T-cell (primary cell): ENCODE measurements around the gene GRM8. TPM values are rescaled to one million over a fixed set of nuclear protein-coding genes. Genes with fewer than 3 reads are reported as not detected.

Experiments
- ATAC-seq, 4 experiments: fragments of 200-7000 bp in 3 of 4; fragments of 150-1000 bp in 1 of 4; cut with Tn5 transposase; replicated peaks in 1 of 4; 1 replicate in 3 of 4; 2 replicates in 1 of 4; pipeline ENCODE4 v1.10.0; 2021; ENCODE audit warnings: moderate library complexity in 3 of 4, mild to moderate bottlenecking in 2 of 4, moderate number of reproducible peaks in 1 of 4
- CTCF ChIA-PET, 2 donors: fragments of 300-600 bp; sonication (Branson Sonifier 250); formaldehyde crosslinking; loops; one replicate each; lab custom pipeline; 2022; ENCODE audit warnings: antibody characterized with exemption in 2 of 2; lab: Charles Lee
- POLR2A ChIA-PET, 2 donors: fragments of 300-600 bp; sonication (Branson Sonifier 250); formaldehyde crosslinking; loops; one replicate each; lab custom pipeline; 2022; ENCODE audit warnings: antibody characterized with exemption in 2 of 2; lab: Charles Lee
- DNase-seq, 35 experiments: peaks; one replicate each; pipeline versions ENCODE4 v3.0.0 to v3.0.0-alpha.2; 2013 to 2023
- H3K27ac ChIP-seq: one replicate; pipeline ENCODE4 v1.5.1; 2013; ENCODE audit warnings: low read length
- H3K27me3 ChIP-seq, 2 experiments: replicated peaks in 1 of 2; 1 replicate in 1 of 2; 2 replicates in 1 of 2; pipeline versions ENCODE4 v1.6.1 to v1.7.0; 2013; ENCODE audit warnings: low read length in 1 of 2, mixed read lengths in 1 of 2; ENCODE audit not compliant: control insufficient read depth in 2 of 2, insufficient read depth in 2 of 2; ENCODE audit errors: extremely low read depth in 1 of 2
- H3K36me3 ChIP-seq, 2 donors: 1 replicate in 1 of 2; 2 replicates in 1 of 2; pipeline versions ENCODE4 v1.6.1 to v1.7.0; 2013; ENCODE audit warnings: low read length in 1 of 2; ENCODE audit not compliant: control insufficient read depth in 2 of 2, insufficient read depth in 1 of 2; ENCODE audit errors: extremely low read depth in 1 of 2
- H3K4me1 ChIP-seq, 2 experiments: 1 replicate in 1 of 2; 2 replicates in 1 of 2; pipeline versions ENCODE4 v1.6.1 to v1.7.0; 2013; ENCODE audit warnings: low read length in 2 of 2, mixed read lengths in 1 of 2; ENCODE audit not compliant: insufficient read depth in 2 of 2, control insufficient read depth in 1 of 2; ENCODE audit errors: extremely low read depth in 1 of 2
- H3K4me3 ChIP-seq, 2 donors: 1 replicate in 1 of 2; 2 replicates in 1 of 2; pipeline versions ENCODE4 v1.5.1 to v1.7.0; 2013; ENCODE audit warnings: mild to moderate bottlenecking in 2 of 2, low read length in 1 of 2, moderate library complexity in 1 of 2; ENCODE audit not compliant: control insufficient read depth in 1 of 2; ENCODE audit errors: extremely low read depth in 1 of 2
- H3K9me3 ChIP-seq: 2 replicates; pipeline ENCODE4 v1.7.0; 2013
- H3K27ac Mint-ChIP-seq, 2 donors: one replicate each; pipeline ENCODE4 v1.8.0; 2020 to 2021; ENCODE audit warnings: mild to moderate bottlenecking in 2 of 2, mixed read lengths in 2 of 2
- H3K27me3 Mint-ChIP-seq, 2 donors: one replicate each; pipeline ENCODE4 v1.8.0; 2021 to 2022; ENCODE audit warnings: mixed read lengths in 2 of 2
- H3K36me3 Mint-ChIP-seq: one replicate; pipeline ENCODE4 v1.8.0; 2021; ENCODE audit warnings: mixed read lengths
- H3K4me1 Mint-ChIP-seq, 3 donors: one replicate each; pipeline ENCODE4 v1.8.0; 2020 to 2022; ENCODE audit warnings: mixed read lengths in 3 of 3, mild to moderate bottlenecking in 1 of 3
- H3K4me3 Mint-ChIP-seq, 3 donors: one replicate each; pipeline ENCODE4 v1.8.0; 2020 to 2022; ENCODE audit warnings: mild to moderate bottlenecking in 3 of 3, mixed read lengths in 3 of 3, moderate library complexity in 3 of 3
- H3K9me3 Mint-ChIP-seq, 3 donors: one replicate each; pipeline ENCODE4 v1.8.0; 2020 to 2022; ENCODE audit warnings: mixed read lengths in 3 of 3
- WGBS: methylation state at CpG from one replicate; pipeline ENCODE4 v1.1.5; 2013; ENCODE audit warnings: missing lambda C conversion rate; ENCODE audit not compliant: insufficient coverage; 5-methylcytosine and 5-hydroxymethylcytosine counted together
- total RNA-seq, 35 experiments: library from RNA in 6 of 35; stranded (reverse) in 6 of 35; fragments of 120-200 nt in 1 of 35; gene quantifications; one replicate each; pipeline versions ENCODE4 v1.2.1 to v1.2.4 and lab custom pipeline; 2013 to 2026

GRM8 gene
- total RNA-seq, 5 donors from 2014 or later (not counting 1 experiment from before 2014, with no cell fraction given) = not detected

DNA sequence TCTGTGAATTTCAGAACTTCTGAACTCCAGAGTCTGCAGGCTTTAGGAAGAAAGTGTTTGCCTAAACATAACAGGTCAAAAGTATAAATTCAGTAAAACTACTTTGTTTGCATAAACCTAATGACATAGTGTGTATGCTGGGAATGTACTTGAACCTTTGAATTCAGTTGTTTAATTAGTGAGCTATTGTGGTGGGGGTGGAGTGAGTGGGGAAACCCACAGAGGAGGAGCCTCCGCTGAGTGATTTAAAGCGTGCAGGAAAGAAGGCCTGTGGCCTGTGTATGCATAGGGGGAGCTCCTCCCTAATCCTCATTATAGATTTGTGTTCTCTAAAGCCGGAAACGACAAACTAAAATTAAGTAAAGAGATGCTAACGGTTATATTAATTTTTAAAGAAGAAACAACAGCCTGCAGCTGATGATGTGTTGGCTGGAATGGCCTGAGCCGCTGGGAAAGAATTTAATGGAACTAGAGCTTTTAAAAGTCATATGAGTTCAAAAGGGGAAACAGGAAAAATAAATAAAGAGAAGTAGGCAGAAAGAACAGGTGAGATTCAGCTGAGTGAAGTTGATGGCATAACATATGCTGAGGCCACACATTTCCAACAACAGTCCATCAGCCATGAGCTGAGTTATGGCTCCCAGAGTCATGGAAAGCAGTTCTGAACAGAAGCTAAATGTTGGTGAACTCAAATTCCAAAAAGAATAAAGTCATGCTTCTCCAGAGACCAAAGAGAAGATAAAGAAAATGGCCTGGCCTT lies 595.0 kb downstream of the GRM8 start:
- Mint-ChIP-seq H3K4me3 (no peak overlapping the region), H3K9me3 (peaks cover 0 to 4% (median 3%) of the 10 kb centered on the region in 3 donors), H3K27me3 (no peaks in the 10 kb centered on the region), H3K4me1 (no peaks in the 10 kb centered on the region), H3K36me3 (no peaks in the 10 kb centered on the region), H3K27ac (no peak overlapping the region)
- DNase-seq (no peak), ATAC-seq (no peak)
- ChIA-PET POLR2A (no interaction called here), CTCF (no interaction called here)
- H3K4me3 ChIP-seq = no peak overlapping the region
- H3K27me3 ChIP-seq = no peaks in the 10 kb centered on the region
- WGBS = 100% methylated on average over 1 of the region's 6 CpGs
- no peak overlapping the region for H3K27ac ChIP-seq
- H3K4me1 ChIP-seq = no peaks in the 10 kb centered on the region
- no peaks in the 10 kb centered on the region for H3K9me3 ChIP-seq
- H3K36me3 ChIP-seq = no peaks in the 10 kb centered on the region

DNA sequence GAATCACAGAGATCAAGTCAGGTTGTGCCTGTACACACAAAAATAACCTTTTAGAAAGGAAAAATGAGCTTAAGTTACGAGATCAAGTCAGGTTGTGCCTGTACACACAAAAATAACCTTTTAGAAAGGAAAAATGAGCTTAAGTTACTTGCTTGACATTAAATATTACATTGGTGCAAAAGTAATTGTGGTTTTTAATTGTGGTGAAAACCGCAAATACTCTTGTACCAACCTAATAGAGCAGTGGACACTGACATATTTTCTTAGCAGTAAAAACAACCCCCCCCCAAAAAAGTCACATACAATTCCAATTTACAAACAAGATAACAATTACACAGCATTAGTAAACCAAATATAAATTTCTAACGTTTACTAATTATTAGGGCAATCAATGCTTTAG lies 595.6 kb downstream of the GRM8 start:
- H3K27ac ChIP-seq = no peak overlapping the region
- ATAC-seq (no peak), DNase-seq (no peak)
- ChIA-PET POLR2A (no interaction called here), CTCF (no interaction called here)
- H3K4me3 ChIP-seq = no peak overlapping the region
- WGBS = no CpG with 5 or more reads among the region's 3 CpGs
- H3K27me3 Mint-ChIP-seq = no peaks in the 10 kb centered on the region
- no peaks in the 10 kb centered on the region for H3K36me3 Mint-ChIP-seq
- H3K27me3 ChIP-seq = no peaks in the 10 kb centered on the region
- no peak overlapping the region for H3K4me3 Mint-ChIP-seq
- peaks cover 0 to 2% (median under 1%) of the 10 kb centered on the region in 3 donors for H3K9me3 Mint-ChIP-seq
- H3K9me3 ChIP-seq = no peaks in the 10 kb centered on the region
- H3K27ac Mint-ChIP-seq = no peak overlapping the region
- no peaks in the 10 kb centered on the region for H3K36me3 ChIP-seq
- no peaks in the 10 kb centered on the region for H3K4me1 ChIP-seq
- no peaks in the 10 kb centered on the region for H3K4me1 Mint-ChIP-seq

DNA sequence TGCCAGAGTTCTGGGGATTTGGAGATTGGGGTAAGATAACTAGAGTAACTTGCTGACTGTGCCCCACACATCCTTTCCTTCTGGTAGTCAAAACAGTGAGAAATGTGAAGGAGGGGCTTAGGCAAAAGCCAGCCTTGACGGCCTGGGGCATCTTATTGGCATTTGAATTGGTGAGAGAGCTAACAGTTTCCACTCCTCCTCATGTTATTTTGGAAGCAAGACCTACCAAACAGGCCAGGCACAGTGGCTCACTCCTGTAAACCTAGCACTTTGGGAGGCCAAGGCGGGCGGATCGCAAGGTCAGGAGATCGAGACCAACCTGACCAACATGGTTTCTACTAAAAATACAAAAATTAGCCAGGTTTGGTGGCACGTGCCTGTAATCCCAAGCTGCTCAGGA lies 596.6 kb downstream of the GRM8 start:
- no peaks in the 10 kb centered on the region for H3K36me3 ChIP-seq
- WGBS = 70% methylated on average over 2 of the region's 6 CpGs
- no peaks in the 10 kb centered on the region for H3K9me3 Mint-ChIP-seq

DNA sequence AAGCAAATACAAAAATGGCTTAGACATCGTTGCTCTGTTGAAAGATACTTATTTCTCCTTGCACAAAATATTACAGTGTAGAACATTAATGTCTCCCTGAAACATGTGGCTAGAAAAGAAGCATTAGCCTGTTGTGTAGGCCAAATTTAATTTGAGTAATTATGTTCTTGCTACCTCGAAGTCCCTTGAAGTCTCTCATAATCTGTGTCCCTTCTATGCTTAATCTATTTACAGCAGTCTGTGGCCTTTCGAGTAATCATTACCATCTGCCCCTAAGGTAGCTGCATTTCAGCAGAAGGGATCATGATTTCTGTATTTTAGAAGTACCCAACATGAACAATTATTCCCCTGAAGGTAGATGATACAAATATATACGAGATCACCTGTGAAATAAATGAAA lies 615.2 kb downstream of the GRM8 start:
- no peaks in the 10 kb centered on the region for H3K27me3 Mint-ChIP-seq
- no peak for DNase-seq
- Histone ChIP-seq H3K4me3 (no peak overlapping the region), H3K9me3 (no peaks in the 10 kb centered on the region), H3K27me3 (no peaks in the 10 kb centered on the region), H3K27ac (no peak overlapping the region), H3K4me1 (no peaks in the 10 kb centered on the region), H3K36me3 (no peaks in the 10 kb centered on the region)
- no peaks in the 10 kb centered on the region for H3K4me1 Mint-ChIP-seq
- POLR2A ChIA-PET = no interaction called here
- peaks cover 0 to 5% (median 1%) of the 10 kb centered on the region in 3 donors for H3K9me3 Mint-ChIP-seq
- CTCF ChIA-PET = no interaction called here
- no CpG with 5 or more reads among the region's 4 CpGs for WGBS
- H3K4me3 Mint-ChIP-seq = no peak overlapping the region
- no peak for ATAC-seq
- H3K27ac Mint-ChIP-seq = no peak overlapping the region
- H3K36me3 Mint-ChIP-seq = no peaks in the 10 kb centered on the region

More for the DNA sequence above, 596.6 kb downstream of the GRM8 start:
- CTCF ChIA-PET = no interaction called here
- Histone ChIP-seq H3K27me3 (no peaks in the 10 kb centered on the region), H3K9me3 (no peaks in the 10 kb centered on the region), H3K4me3 (no peak overlapping the region), H3K4me1 (no peaks in the 10 kb centered on the region), H3K27ac (no peak overlapping the region)
- DNase-seq (no peak), ATAC-seq (no peak)
- H3K4me3 Mint-ChIP-seq = no peak overlapping the region
- no peak overlapping the region for H3K27ac Mint-ChIP-seq
- POLR2A ChIA-PET = no interaction called here
- no peaks in the 10 kb centered on the region for H3K36me3 Mint-ChIP-seq
- no peaks in the 10 kb centered on the region for H3K4me1 Mint-ChIP-seq
- H3K27me3 Mint-ChIP-seq = no peaks in the 10 kb centered on the region

- POLR2A ChIA-PET = no interaction called here
- ATAC-seq = no peak
- Mint-ChIP-seq H3K36me3 (no peaks in the 10 kb centered on the region), H3K27me3 (no peaks in the 10 kb centered on the region), H3K4me3 (no peak overlapping the region), H3K9me3 (peaks cover 0 to 9% (median 7%) of the 10 kb centered on the region in 3 donors), H3K27ac (no peak overlapping the region), H3K4me1 (no peaks in the 10 kb centered on the region)
- DNase-seq = no peak
- CTCF ChIA-PET = no interaction called here
- Histone ChIP-seq H3K4me3 (no peak overlapping the region), H3K4me1 (no peaks in the 10 kb centered on the region), H3K9me3 (no peaks in the 10 kb centered on the region), H3K27ac (no peak overlapping the region), H3K27me3 (no peaks in the 10 kb centered on the region), H3K36me3 (no peaks in the 10 kb centered on the region)
Measured at GRCh38 chr7:126635545-126635944, 617.2 kb downstream of the GRM8 start.

GRCh38 chr7:126608339-126608776 lies 644.4 kb downstream of the GRM8 start:
- H3K27me3 ChIP-seq = no peaks in the 10 kb centered on the region
- H3K4me3 ChIP-seq = no peak overlapping the region
- ATAC-seq (no peak), DNase-seq (no peak)
- no peaks in the 10 kb centered on the region for H3K4me1 ChIP-seq
- no peaks in the 10 kb centered on the region for H3K9me3 ChIP-seq
- Mint-ChIP-seq H3K27me3 (no peaks in the 10 kb centered on the region), H3K9me3 (peaks cover 0 to 5% (median 0%) of the 10 kb centered on the region in 3 donors), H3K27ac (no peak overlapping the region), H3K4me1 (no peaks in the 10 kb centered on the region), H3K36me3 (no peaks in the 10 kb centered on the region), H3K4me3 (no peak overlapping the region)
- ChIA-PET POLR2A (no interaction called here), CTCF (no interaction called here)
- no peaks in the 10 kb centered on the region for H3K36me3 ChIP-seq
- WGBS = 76% methylated on average over 4 of the region's 7 CpGs
- H3K27ac ChIP-seq = no peak overlapping the region
